ENCODE results near the gene BICDL2. TPM values are rescaled to one million over a fixed set of nuclear protein-coding genes. Genes with fewer than 3 reads are reported as not detected.

The BICDL2 gene
- polyA plus RNA-seq, 1 donor from 2014 or later, result 0.37 TPM

DNA sequence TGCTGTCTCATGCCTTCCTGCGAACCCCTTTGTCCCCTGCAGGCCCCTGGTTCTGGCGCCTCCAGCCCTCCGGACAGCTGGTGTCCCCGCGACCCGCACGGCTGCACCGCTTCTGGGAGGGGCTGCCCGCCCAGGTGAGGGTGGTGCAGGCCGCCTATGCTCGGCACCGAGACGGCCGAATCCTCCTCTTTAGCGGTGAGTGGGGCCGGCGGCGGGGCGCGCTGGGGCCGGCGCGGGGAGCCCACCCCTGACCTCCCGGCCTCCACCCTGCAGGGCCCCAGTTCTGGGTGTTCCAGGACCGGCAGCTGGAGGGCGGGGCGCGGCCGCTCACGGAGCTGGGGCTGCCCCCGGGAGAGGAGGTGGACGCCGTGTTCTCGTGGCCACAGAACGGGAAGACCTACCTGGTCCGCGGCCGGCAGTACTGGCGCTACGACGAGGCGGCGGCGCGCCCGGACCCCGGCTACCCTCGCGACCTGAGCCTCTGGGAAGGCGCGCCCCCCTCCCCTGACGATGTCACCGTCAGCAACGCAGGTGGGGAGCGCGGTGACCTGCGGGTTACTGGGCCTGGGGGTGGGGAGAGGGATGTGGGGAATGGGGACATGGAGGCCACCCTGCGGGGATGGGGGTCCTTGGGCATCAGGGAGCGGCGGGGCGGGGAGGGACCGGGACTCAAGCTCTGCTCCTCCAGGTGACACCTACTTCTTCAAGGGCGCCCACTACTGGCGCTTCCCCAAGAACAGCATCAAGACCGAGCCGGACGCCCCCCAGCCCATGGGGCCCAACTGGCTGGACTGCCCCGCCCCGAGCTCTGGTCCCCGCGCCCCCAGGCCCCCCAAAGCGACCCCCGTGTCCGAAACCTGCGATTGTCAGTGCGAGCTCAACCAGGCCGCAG is 21.6 kb upstream of the BICDL2 start:
- no peaks in the 10 kb centered on the region for H4K20me1 ChIP-seq (ENCODE audit: insufficient read depth)
- H3K9ac ChIP-seq (ENCODE audit: low read length), result peak overlapping the region; percentile 88
- peak overlapping the region; percentile 85 for H2AFZ ChIP-seq (ENCODE audit: low read depth, low read length)
- no peaks in the 10 kb centered on the region for H3K9me3 ChIP-seq (ENCODE audit: low read length)
- H3K36me3 ChIP-seq (ENCODE audit: insufficient read depth, low read length), result no peaks in the 10 kb centered on the region
- peak overlapping the region; percentile 97 for H3K4me3 ChIP-seq (ENCODE audit: low read length)
- peak overlapping the region; percentile 55 for H3K4me2 ChIP-seq (ENCODE audit: low read length)
- no peaks in the 10 kb centered on the region for H3K79me2 ChIP-seq (replicated peaks; ENCODE audit: insufficient read depth, low read length)
- H3K9me2 ChIP-seq (ENCODE audit: insufficient read depth, low read length), result no peaks in the 10 kb centered on the region
- TF ChIP-seq TAF1 (IDR thresholded peaks at IDR 0.05; ENCODE audit: low read depth) (no peak), EP300 (conservative IDR thresholded peaks at IDR 0.05; ENCODE audit: poor library complexity, severe bottlenecking) (no peak), MXI1 (conservative IDR thresholded peaks at IDR 0.05; ENCODE audit: poor library complexity, severe bottlenecking) (no peak), POLR2AphosphoS5 (IDR thresholded peaks at IDR 0.05) (no peak), CTCF (IDR thresholded peaks at IDR 0.05; ENCODE audit: poor library complexity, severe bottlenecking) (no peak), SMC3 (conservative IDR thresholded peaks at IDR 0.05; ENCODE audit: poor library complexity) (no peak), RAD21 (conservative IDR thresholded peaks at IDR 0.05) (no peak), EZH2 (IDR thresholded peaks at IDR 0.05; ENCODE audit: borderline replicate concordance, insufficient read depth, low read length, poor library complexity, severe bottlenecking) (no peak)
- TF ChIP-seq, protein P1, sequence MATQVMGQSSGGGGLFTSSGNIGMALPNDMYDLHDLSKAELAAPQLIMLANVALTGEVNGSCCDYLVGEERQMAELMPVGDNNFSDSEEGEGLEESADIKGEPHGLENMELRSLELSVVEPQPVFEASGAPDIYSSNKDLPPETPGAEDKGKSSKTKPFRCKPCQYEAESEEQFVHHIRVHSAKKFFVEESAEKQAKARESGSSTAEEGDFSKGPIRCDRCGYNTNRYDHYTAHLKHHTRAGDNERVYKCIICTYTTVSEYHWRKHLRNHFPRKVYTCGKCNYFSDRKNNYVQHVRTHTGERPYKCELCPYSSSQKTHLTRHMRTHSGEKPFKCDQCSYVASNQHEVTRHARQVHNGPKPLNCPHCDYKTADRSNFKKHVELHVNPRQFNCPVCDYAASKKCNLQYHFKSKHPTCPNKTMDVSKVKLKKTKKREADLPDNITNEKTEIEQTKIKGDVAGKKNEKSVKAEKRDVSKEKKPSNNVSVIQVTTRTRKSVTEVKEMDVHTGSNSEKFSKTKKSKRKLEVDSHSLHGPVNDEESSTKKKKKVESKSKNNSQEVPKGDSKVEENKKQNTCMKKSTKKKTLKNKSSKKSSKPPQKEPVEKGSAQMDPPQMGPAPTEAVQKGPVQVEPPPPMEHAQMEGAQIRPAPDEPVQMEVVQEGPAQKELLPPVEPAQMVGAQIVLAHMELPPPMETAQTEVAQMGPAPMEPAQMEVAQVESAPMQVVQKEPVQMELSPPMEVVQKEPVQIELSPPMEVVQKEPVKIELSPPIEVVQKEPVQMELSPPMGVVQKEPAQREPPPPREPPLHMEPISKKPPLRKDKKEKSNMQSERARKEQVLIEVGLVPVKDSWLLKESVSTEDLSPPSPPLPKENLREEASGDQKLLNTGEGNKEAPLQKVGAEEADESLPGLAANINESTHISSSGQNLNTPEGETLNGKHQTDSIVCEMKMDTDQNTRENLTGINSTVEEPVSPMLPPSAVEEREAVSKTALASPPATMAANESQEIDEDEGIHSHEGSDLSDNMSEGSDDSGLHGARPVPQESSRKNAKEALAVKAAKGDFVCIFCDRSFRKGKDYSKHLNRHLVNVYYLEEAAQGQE (IDR thresholded peaks at IDR 0.05; ENCODE audit: borderline replicate concordance), result no peak
- H3F3A ChIP-seq (ENCODE audit: insufficient read depth, low read length, poor library complexity, severe bottlenecking), result no peaks in the 10 kb centered on the region
- no peaks in the 10 kb centered on the region for H3K27me3 ChIP-seq (ENCODE audit: insufficient read depth, low read depth, low read length)
- peak overlapping the region; percentile 51 for H3K27ac ChIP-seq (ENCODE audit: low read length)

- Histone ChIP-seq H3K9ac (ENCODE audit: low read length) (peak overlapping the region; percentile 88), H3K27me3 (ENCODE audit: insufficient read depth, low read depth, low read length) (no peaks in the 10 kb centered on the region), H4K20me1 (ENCODE audit: insufficient read depth) (no peaks in the 10 kb centered on the region), H2AFZ (ENCODE audit: low read depth, low read length) (no peak overlapping the region), H3K9me3 (ENCODE audit: low read length) (no peaks in the 10 kb centered on the region), H3K79me2 (replicated peaks; ENCODE audit: insufficient read depth, low read length) (no peaks in the 10 kb centered on the region), H3F3A (ENCODE audit: insufficient read depth, low read length, poor library complexity, severe bottlenecking) (no peaks in the 10 kb centered on the region), H3K4me2 (ENCODE audit: low read length) (no peak overlapping the region), H3K4me3 (ENCODE audit: low read length) (peak overlapping the region; percentile 97), H3K36me3 (ENCODE audit: insufficient read depth, low read length) (no peaks in the 10 kb centered on the region), H3K27ac (ENCODE audit: low read length) (no peak overlapping the region), H3K9me2 (ENCODE audit: insufficient read depth, low read length) (no peaks in the 10 kb centered on the region)
- TF ChIP-seq POLR2AphosphoS5 (IDR thresholded peaks at IDR 0.05), result no peak
- TF ChIP-seq MXI1 (conservative IDR thresholded peaks at IDR 0.05; ENCODE audit: poor library complexity, severe bottlenecking), result no peak
- no peak for TF ChIP-seq SMC3 (conservative IDR thresholded peaks at IDR 0.05; ENCODE audit: poor library complexity)
- TF ChIP-seq, protein P1 (IDR thresholded peaks at IDR 0.05; ENCODE audit: borderline replicate concordance), result no peak
- TF ChIP-seq TAF1 (IDR thresholded peaks at IDR 0.05; ENCODE audit: low read depth), result no peak
- no peak for TF ChIP-seq EZH2 (IDR thresholded peaks at IDR 0.05; ENCODE audit: borderline replicate concordance, insufficient read depth, low read length, poor library complexity, severe bottlenecking)
- TF ChIP-seq RAD21 (conservative IDR thresholded peaks at IDR 0.05), result no peak
- no peak for TF ChIP-seq CTCF (IDR thresholded peaks at IDR 0.05; ENCODE audit: poor library complexity, severe bottlenecking)
- no peak for TF ChIP-seq EP300 (conservative IDR thresholded peaks at IDR 0.05; ENCODE audit: poor library complexity, severe bottlenecking)
These were observed 20.7 kb upstream of the BICDL2 start for GRCh38 chr16:3057181-3058138.
